HEK293 (cell line): ENCODE results near the gene PLEKHM2.

Source experiments
- CTCF ChIA-PET: fragments of 350-600 bp; formaldehyde crosslinking; extraction: SDS; loops from one replicate; lab custom pipeline; 2021; ENCODE audit warnings: antibody characterized with exemption; lab: Yijun Ruan, JAX
- POLR2A ChIA-PET: fragments of 300-600 bp; formaldehyde crosslinking; extraction: SDS; loops from one replicate; lab custom pipeline; 2020; ENCODE audit warnings: antibody characterized with exemption, inconsistent platforms; lab: Yijun Ruan, JAX
- H3K27ac ChIP-seq: fragments of 200-500 bp; sonication (Bioruptor generic); 2 replicates; pipeline ENCODE4 v1.5.1; 2014; ENCODE audit warnings: low read depth, low read length, control low read depth, inconsistent platforms; ENCODE audit errors: extremely low read depth
- H3K36me3 ChIP-seq, 2 experiments: fragments of 200-500 bp in 1 of 2; sonication (Bioruptor generic) in 1 of 2; 1 replicate in 1 of 2; 2 replicates in 1 of 2; pipeline ENCODE4 v1.5.1; 2014 to 2017; ENCODE audit warnings: inconsistent platforms in 2 of 2, low read length in 2 of 2; ENCODE audit not compliant: control insufficient read depth in 2 of 2, insufficient read depth in 1 of 2
- H3K4me1 ChIP-seq: fragments of 200-500 bp; sonication (Bioruptor generic); 2 replicates; pipeline ENCODE4 v1.5.1; 2014; ENCODE audit warnings: mild to moderate bottlenecking, low read length, inconsistent platforms; ENCODE audit not compliant: control insufficient read depth, insufficient read depth
- H3K4me3 ChIP-seq: 2 replicates; pipeline ENCODE4 v1.5.1; 2011; ENCODE audit warnings: low read depth, mild to moderate bottlenecking, control low read depth, low read length, moderate library complexity
- H3K9me3 ChIP-seq: fragments of 200-500 bp; sonication (Bioruptor generic); 2 replicates; pipeline ENCODE4 v1.5.1; 2014; ENCODE audit warnings: low read depth, low read length, inconsistent platforms; ENCODE audit not compliant: control insufficient read depth, insufficient read depth
- HIC1 ChIP-seq: fragments of 450-650 bp; formaldehyde crosslinking; IDR thresholded peaks from 2 replicates; pipeline ENCODE4 v1.5.1; 2016; ENCODE audit warnings: missing biosample characterization, missing genetic modification characterization
- MYNN ChIP-seq: fragments of 450-650 bp; formaldehyde crosslinking; IDR thresholded peaks from 2 replicates; pipeline ENCODE4 v1.5.1; 2016; ENCODE audit warnings: missing biosample characterization, missing genetic modification characterization, borderline replicate concordance
- PATZ1 ChIP-seq: fragments of 450-650 bp; formaldehyde crosslinking; IDR thresholded peaks from 2 replicates; pipeline ENCODE4 v1.5.1; 2016; ENCODE audit warnings: missing biosample characterization, missing genetic modification characterization
- PRDM10 ChIP-seq: fragments of 450-650 bp; formaldehyde crosslinking; IDR thresholded peaks from 2 replicates; pipeline ENCODE4 v1.5.1; 2016; ENCODE audit warnings: missing biosample characterization, missing genetic modification characterization
- ZIC2 ChIP-seq: fragments of 450-650 bp; formaldehyde crosslinking; IDR thresholded peaks from 2 replicates; pipeline ENCODE4 v1.5.1; 2016; ENCODE audit warnings: missing biosample characterization, missing genetic modification characterization
- ZNF280C ChIP-seq: fragments of 450-650 bp; formaldehyde crosslinking; IDR thresholded peaks from 2 replicates; pipeline ENCODE4 v1.5.1; 2016; ENCODE audit warnings: missing biosample characterization, missing genetic modification characterization
- ZNF391 ChIP-seq: fragments of 450-650 bp; formaldehyde crosslinking; IDR thresholded peaks from 2 replicates; pipeline ENCODE4 v1.5.1; 2016; ENCODE audit warnings: low read depth, missing biosample characterization, missing genetic modification characterization, borderline replicate concordance
- ZNF394 ChIP-seq: fragments of 450-650 bp; formaldehyde crosslinking; IDR thresholded peaks from 2 replicates; pipeline ENCODE4 v1.5.1; 2016; ENCODE audit warnings: missing biosample characterization, missing genetic modification characterization, mild to moderate bottlenecking, moderate library complexity, borderline replicate concordance
- ZNF514 ChIP-seq: fragments of 450-650 bp; formaldehyde crosslinking; IDR thresholded peaks from 2 replicates; pipeline ENCODE4 v1.5.1; 2016; ENCODE audit warnings: missing biosample characterization, missing genetic modification characterization
- ZNF518A ChIP-seq: fragments of 450-650 bp; formaldehyde crosslinking; conservative IDR thresholded peaks from 2 replicates; pipeline ENCODE4 v1.5.1; 2016; ENCODE audit warnings: low read depth, missing biosample characterization, missing genetic modification characterization
- ZNF530 ChIP-seq: fragments of 450-650 bp; formaldehyde crosslinking; IDR thresholded peaks from 2 replicates; pipeline ENCODE4 v1.5.1; 2016; ENCODE audit warnings: low read depth, missing biosample characterization, missing genetic modification characterization
- ZNF600 ChIP-seq: fragments of 450-650 bp; formaldehyde crosslinking; IDR thresholded peaks from 2 replicates; pipeline ENCODE4 v1.5.1; 2016; ENCODE audit warnings: missing biosample characterization, missing genetic modification characterization
- ZNF624 ChIP-seq: fragments of 450-650 bp; formaldehyde crosslinking; IDR thresholded peaks from 2 replicates; pipeline ENCODE4 v1.5.1; 2017; ENCODE audit warnings: missing biosample characterization, missing genetic modification characterization
- ZNF677 ChIP-seq: fragments of 450-650 bp; IDR thresholded peaks from 2 replicates; pipeline ENCODE4 v1.5.0; 2018; ENCODE audit warnings: missing biosample characterization, mild to moderate bottlenecking, missing genetic modification characterization, moderate library complexity

The PLEKHM2 gene

GRCh38 chr1:15637826-15638225 is 46.3 kb upstream of the PLEKHM2 start (continued):
- TF ChIP-seq MYNN (tag by site-specific recombination) (no peak), ZNF677 (tag by site-specific recombination) (no peak), HIC1 (tag by site-specific recombination) (no peak), ZIC2 (no peak), ZNF514 (tag by site-specific recombination) (no peak), ZNF518A (tag by site-specific recombination) (no peak)

GRCh38 chr1:15639262-15639661 is 44.9 kb upstream of the PLEKHM2 start:
- POLR2A ChIA-PET: no interaction called here
- Histone ChIP-seq H3K36me3 (peaks cover 58 to 97% of the 10 kb centered on the region in 2 experiments), H3K27ac (no peak overlapping the region), H3K4me3 (no peak overlapping the region), H3K9me3 (no peaks in the 10 kb centered on the region), H3K4me1 (no peaks in the 10 kb centered on the region)
- TF ChIP-seq PATZ1: no peak
- TF ChIP-seq ZNF624 (tag by site-specific recombination): no peak
- TF ChIP-seq ZNF530: no peak
- no peak for TF ChIP-seq ZNF518A (tag by site-specific recombination)
- TF ChIP-seq PRDM10 (tag by site-specific recombination): peak; percentile 62
- no peak for TF ChIP-seq ZNF394 (tag by site-specific recombination)
- no peak for TF ChIP-seq ZNF391 (tag by site-specific recombination)
- TF ChIP-seq ZNF280C (tag by site-specific recombination): no peak
- no peak for TF ChIP-seq ZNF600
- CTCF ChIA-PET: no interaction called here
